IMR-90 (cell line): ENCODE results near the gene SPRED2. TPM values are rescaled to one million over a fixed set of nuclear protein-coding genes. Genes with fewer than 3 reads are reported as not detected.
A peak's percentile ranks its signal among the peaks of the same experiment; 100 is the strongest.

Source experiments
- ATAC-seq: fragments of 200-7000 bp; cut with Tn5 transposase; 2 replicates; pipeline ENCODE4 v1.9.1; 2020; ENCODE audit warnings: low read depth, mild to moderate bottlenecking, moderate library complexity
- BruUV-seq: library from RNA; stranded (reverse); fragments of 400-500 nt; replicated peaks from 2 replicates; lab custom pipeline; 2021; lab: Mats Ljungman, UMichigan
- CTCF ChIA-PET: fragments of 300-600 bp; formaldehyde crosslinking; extraction: SDS; loops from one replicate; lab custom pipeline; 2021; ENCODE audit warnings: antibody characterized with exemption; lab: Yijun Ruan, JAX
- POLR2A ChIA-PET: fragments of 300-600 bp; sonication (Branson Sonifier 250); formaldehyde crosslinking; loops from one replicate; lab custom pipeline; 2022; ENCODE audit warnings: antibody characterized with exemption; ENCODE audit not compliant: unreplicated experiment; lab: Charles Lee
- DNase-seq: peaks from one replicate; pipeline ENCODE4 v3.0.0; 2013
- H2AFZ ChIP-seq: replicated peaks from 2 replicates; pipeline ENCODE3; 2013; ENCODE audit warnings: low read length, mild to moderate bottlenecking; ENCODE audit not compliant: poor library complexity
- H2AK5ac ChIP-seq: 2 replicates; pipeline ENCODE4 v1.6.1; 2013; ENCODE audit warnings: low read depth, low read length, inconsistent platforms
- H2AK9ac ChIP-seq: replicated peaks from 2 replicates; pipeline ENCODE3; 2013; ENCODE audit warnings: mild to moderate bottlenecking, low read depth, low read length, moderate library complexity; ENCODE audit not compliant: poor library complexity
- H2BK120ac ChIP-seq: 2 replicates; pipeline ENCODE4 v1.6.1; 2013; ENCODE audit warnings: low read depth, low read length, inconsistent platforms
- H2BK15ac ChIP-seq: 3 replicates; pipeline ENCODE4 v1.6.1; 2013; ENCODE audit warnings: low read depth, low read length, inconsistent platforms
- H2BK20ac ChIP-seq: 2 replicates; pipeline ENCODE4 v1.6.1; 2013; ENCODE audit warnings: low read depth, mild to moderate bottlenecking, inconsistent platforms, low read length, moderate library complexity
- H2BK5ac ChIP-seq: 2 replicates; pipeline ENCODE4 v1.6.1; 2013; ENCODE audit warnings: mild to moderate bottlenecking, low read depth, low read length, inconsistent platforms; ENCODE audit not compliant: poor library complexity, severe bottlenecking
- H3K14ac ChIP-seq: replicated peaks from 2 replicates; pipeline ENCODE4 v1.6.1; 2013; ENCODE audit warnings: low read depth, low read length, inconsistent platforms
- H3K18ac ChIP-seq: 2 replicates; pipeline ENCODE4 v1.6.1; 2013; ENCODE audit warnings: low read depth, low read length, control low read depth
- H3K23ac ChIP-seq: 2 replicates; pipeline ENCODE4 v1.6.1; 2013; ENCODE audit warnings: low read depth, low read length, inconsistent platforms
- H3K27ac ChIP-seq: 2 replicates; pipeline ENCODE4 v1.5.1; 2013; ENCODE audit warnings: mild to moderate bottlenecking, control low read depth, low read length; ENCODE audit not compliant: insufficient read depth
- H3K27me3 ChIP-seq: 2 replicates; pipeline ENCODE4 v1.6.1; 2013; ENCODE audit warnings: low read length; ENCODE audit not compliant: control insufficient read depth, insufficient read depth
- H3K36me3 ChIP-seq: 2 replicates; pipeline ENCODE4 v1.6.1; 2013; ENCODE audit warnings: low read length, mixed read lengths; ENCODE audit not compliant: control insufficient read depth, insufficient read depth
- H3K4ac ChIP-seq: 2 replicates; pipeline ENCODE4 v1.6.1; 2013; ENCODE audit warnings: low read depth, low read length, inconsistent platforms
- H3K4me1 ChIP-seq: 2 replicates; pipeline ENCODE4 v1.6.1; 2013; ENCODE audit warnings: low read length, mixed read lengths; ENCODE audit not compliant: control insufficient read depth, insufficient read depth
- H3K4me2 ChIP-seq: 2 replicates; pipeline ENCODE4 v1.6.1; 2013; ENCODE audit warnings: low read depth, mild to moderate bottlenecking, control low read depth, low read length, moderate library complexity
- H3K4me3 ChIP-seq: 2 replicates; pipeline ENCODE4 v1.5.1; 2013; ENCODE audit warnings: low read depth, mild to moderate bottlenecking, control low read depth, low read length, moderate library complexity; ENCODE audit not compliant: insufficient read depth
- H3K56ac ChIP-seq: 2 replicates; pipeline ENCODE4 v1.6.1; 2013; ENCODE audit warnings: low read length, inconsistent platforms; ENCODE audit not compliant: insufficient read depth; ENCODE audit errors: extremely low read depth
- H3K79me1 ChIP-seq, 2 experiments: 2 replicates each; pipeline ENCODE4 v1.6.1; 2013; ENCODE audit warnings: low read length in 2 of 2, inconsistent platforms in 1 of 2, low read depth in 1 of 2
- H3K9ac ChIP-seq: 2 replicates; pipeline ENCODE4 v1.6.1; 2013; ENCODE audit warnings: low read depth, low read length, control low read depth
- H3K9me1 ChIP-seq: 2 replicates; pipeline ENCODE4 v1.6.1; 2013; ENCODE audit warnings: low read length, inconsistent platforms; ENCODE audit not compliant: insufficient read depth
- H3K9me3 ChIP-seq: 2 replicates; pipeline ENCODE4 v1.6.1; 2013; ENCODE audit warnings: low read length; ENCODE audit not compliant: control insufficient read depth, insufficient read depth
- H4K20me1 ChIP-seq: 2 replicates; pipeline ENCODE4 v1.6.1; 2013; ENCODE audit warnings: low read length, inconsistent platforms; ENCODE audit not compliant: insufficient read depth
- H4K5ac ChIP-seq: 2 replicates; pipeline ENCODE4 v1.6.1; 2013; ENCODE audit warnings: mild to moderate bottlenecking, low read depth, low read length, control low read depth
- H4K8ac ChIP-seq, 2 experiments: 2 replicates each; pipeline ENCODE4 v1.6.1; 2013; ENCODE audit warnings: low read depth in 2 of 2, low read length in 2 of 2, control low read depth in 1 of 2, inconsistent platforms in 1 of 2
- H4K91ac ChIP-seq: 2 replicates; pipeline ENCODE4 v1.6.1; 2013; ENCODE audit warnings: low read depth, low read length, inconsistent platforms; ENCODE audit not compliant: insufficient read depth
- BHLHE40 ChIP-seq: fragments of 150-350 bp; IDR thresholded peaks from 2 replicates; pipeline ENCODE4 v1.6.1; 2016; ENCODE audit warnings: mild to moderate bottlenecking, low read depth, low read length
- CEBPB ChIP-seq: IDR thresholded peaks from 2 replicates; pipeline ENCODE4 v1.6.1; 2012; ENCODE audit warnings: low read depth, low read length, improper control_type of control experiment
- CHD1 ChIP-seq: IDR thresholded peaks from 2 replicates; pipeline ENCODE4 v1.6.1; 2012; ENCODE audit warnings: low read depth, low read length, improper control_type of control experiment
- CTCF ChIP-seq: conservative IDR thresholded peaks from 2 replicates; pipeline ENCODE4 v1.5.1; 2012; ENCODE audit warnings: mild to moderate bottlenecking, low read depth, low read length, improper control_type of control experiment
- FOS ChIP-seq: fragments of 150-350 bp; IDR thresholded peaks from 2 replicates; pipeline ENCODE4 v1.6.1; 2016; ENCODE audit warnings: low read depth, low read length
- MAFK ChIP-seq: IDR thresholded peaks from 2 replicates; pipeline ENCODE4 v1.6.1; 2012; ENCODE audit warnings: low read depth, low read length, improper control_type of control experiment
- MAZ ChIP-seq: IDR thresholded peaks from 2 replicates; pipeline ENCODE4 v1.6.1; 2012; ENCODE audit warnings: low read depth, mild to moderate bottlenecking, low read length, improper control_type of control experiment, moderate library complexity, borderline replicate concordance
- MXI1 ChIP-seq: IDR thresholded peaks from 2 replicates; pipeline ENCODE4 v1.6.1; 2012; ENCODE audit warnings: low read depth, mild to moderate bottlenecking, low read length, moderate library complexity, borderline replicate concordance
- NFE2L2 ChIP-seq: fragments of 150-350 bp; IDR thresholded peaks from 2 replicates; pipeline ENCODE4 v1.6.1; 2016; ENCODE audit warnings: low read depth, mild to moderate bottlenecking, low read length
- POLR2A ChIP-seq: IDR thresholded peaks from 2 replicates; pipeline ENCODE4 v1.6.1; 2012; ENCODE audit warnings: mild to moderate bottlenecking, low read depth, low read length
- RAD21 ChIP-seq: IDR thresholded peaks from 2 replicates; pipeline ENCODE4 v1.6.1; 2012; ENCODE audit warnings: low read length, improper control_type of control experiment
- RCOR1 ChIP-seq: IDR thresholded peaks from 2 replicates; pipeline ENCODE4 v1.6.1; 2012; ENCODE audit warnings: mild to moderate bottlenecking, low read length, improper control_type of control experiment; ENCODE audit not compliant: insufficient replicate concordance
- RFX5 ChIP-seq: IDR thresholded peaks from 2 replicates; pipeline ENCODE4 v1.8.0; 2012; ENCODE audit warnings: low read depth, mild to moderate bottlenecking, low read length, moderate library complexity
- SMC3 ChIP-seq: fragments of 150-350 bp; IDR thresholded peaks from 2 replicates; pipeline ENCODE4 v1.6.1; 2016; ENCODE audit warnings: low read depth, mild to moderate bottlenecking, antibody characterized with exemption, low read length, moderate library complexity
- WGBS, 2 experiments: methylation state at CpG; one replicate each; pipeline versions ENCODE4 v1.1.5 to v1.1.7; 2013; ENCODE audit warnings: missing lambda C conversion rate in 2 of 2; ENCODE audit not compliant: insufficient read length in 1 of 2; ENCODE audit errors: extremely low coverage in 2 of 2; 5-methylcytosine and 5-hydroxymethylcytosine counted together
- dilution Hi-C: fragments of 300-500 bp; cut with HindIII; formaldehyde crosslinking; loops from one replicate; pipeline ENCODE4 v1.14.3; 2018; ENCODE audit warnings: low sequenced_read_pairs; ENCODE audit not compliant: unreplicated experiment
- in situ Hi-C: fragments of 300-500 bp; cut with MboI; formaldehyde crosslinking; loops from 3 replicates; pipeline ENCODE4 v1.14.3; 2019; ENCODE audit warnings: low sequenced_read_pairs, inconsistent platforms, mixed read lengths
- intact Hi-C: fragments of 100-400 bp; cut with micrococcal nuclease; formaldehyde crosslinking; loops from 2 replicates; pipeline ENCODE4 v1.10.0; 2022
- polyA plus RNA-seq, 3 experiments: library from polyadenylated mRNA; depleted of rRNA; stranded (reverse); fragments of >200 nt; gene quantifications; 2 replicates each; pipeline ENCODE4 v1.2.3, GENCODE V29; 2012; ENCODE audit warnings: low replicate concordance in 1 of 3
- total RNA-seq: library from RNA; depleted of rRNA; stranded (reverse); fragments of >200 nt; gene quantifications from 2 replicates; pipeline ENCODE4 v1.2.3, GENCODE V29; 2012
- TF ChIP-seq, protein P1 (sequence below): fragments of 150-350 bp; IDR thresholded peaks from 2 replicates; pipeline ENCODE4 v1.6.1; 2017; ENCODE audit warnings: mild to moderate bottlenecking, antibody characterized with exemption, low read length, low read depth

The SPRED2 gene
- total and polyA plus RNA-seq, 2 of the 4 experiments (the other 2 are of a cell fraction), result 4.8 to 18.7 TPM

DNA sequence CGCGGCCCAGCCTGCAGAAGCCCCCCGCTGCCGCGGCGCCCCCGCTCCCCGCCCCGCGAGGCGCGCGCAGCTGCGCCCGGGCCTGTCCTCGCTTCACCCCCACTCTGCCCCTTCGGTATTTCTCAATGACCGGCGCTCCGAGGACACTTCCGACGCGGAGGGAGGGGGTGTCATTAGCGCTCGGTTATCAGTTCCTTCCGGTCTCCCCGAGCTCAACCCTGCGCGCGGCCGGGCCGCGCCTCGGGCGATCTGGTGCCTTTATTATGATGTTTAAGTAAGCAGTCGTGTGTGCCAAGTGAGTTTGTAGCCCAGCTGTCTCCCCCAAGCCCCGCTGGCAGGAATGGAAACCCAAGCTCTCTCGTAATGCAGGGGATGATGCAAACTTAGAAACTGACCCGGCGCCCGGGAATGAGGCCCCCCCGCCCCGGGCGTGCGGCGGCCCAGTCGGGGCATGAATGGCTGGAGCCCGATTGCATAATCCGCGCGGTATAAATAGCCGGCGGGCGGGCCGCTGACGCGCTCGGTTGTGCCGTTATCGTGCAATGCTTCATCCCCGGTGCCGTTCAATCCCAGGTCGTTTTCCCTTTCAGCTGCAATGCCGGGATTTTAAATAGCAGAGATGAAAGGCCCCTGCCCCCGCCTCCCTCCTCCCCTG lies 3.9 kb upstream of the SPRED2 start:
- Histone ChIP-seq H2AK9ac (peak overlapping the region; percentile 87), H3K23ac (peak overlapping the region; percentile 86), H2BK120ac (peak overlapping the region; percentile 85), H3K9me1 (no peaks in the 10 kb centered on the region; the same call in 1 of the 2 replicates), H3K4me1 (peaks cover 5% of the 10 kb centered on the region; the same call in 1 of the 2 replicates), H3K27ac (peak overlapping the region; percentile 91), H4K8ac (peak overlapping the region; percentile 82), H3K9ac (peak overlapping the region; percentile 57), H2AK5ac (no peak overlapping the region), H3K4ac (peak overlapping the region; percentile 94), H3K4me2 (peak overlapping the region; percentile 61), H3K14ac (peak overlapping the region; percentile 94), H2BK5ac (peak overlapping the region; percentile 85), H3K36me3 (no peaks in the 10 kb centered on the region), H2AFZ (peak overlapping the region; percentile 91), H3K18ac (peak overlapping the region; percentile 16; the same call in 1 of the 2 replicates), H4K91ac (peak overlapping the region; percentile 76), H4K5ac (peak overlapping the region; percentile 14; the same call in 1 of the 2 replicates), H3K9me3 (no peaks in the 10 kb centered on the region), H3K27me3 (no peaks in the 10 kb centered on the region), H2BK15ac (0 out of 3 replicates have a peak overlapping the region, but pooled peaks have one; percentile 55), H2BK20ac (peak overlapping the region; percentile 11; the same call in 1 of the 2 replicates), H4K20me1 (no peaks in the 10 kb centered on the region), H3K4me3 (peak overlapping the region; percentile 61), H3K79me1 (peaks cover 0 to 7% of the 10 kb centered on the region in 2 experiments; a peak in 1 of 4 replicates), H3K56ac (peak overlapping the region; percentile 69; the same call in 1 of the 2 replicates)
- no TSS peak for BruUV-seq
- ATAC-seq, result peak; percentile 56
- ChIA-PET POLR2A (interaction anchor here (0.5 kb wide), 1 partner anchor 141 kb away, joined by 4 read pairs; no protein-coding TSS in a partner anchor), CTCF (no interaction called here)
- dilution Hi-C loops (no loop called here), intact Hi-C loops (loop anchor here (1.0 to 10.0 kb wide), 3 partner anchors 117 to 371 kb away; no protein-coding TSS in a partner anchor), in situ Hi-C loops (loop anchor here (5.0 kb wide), 1 partner anchor 106 kb away; no protein-coding TSS in a partner anchor)
- peak; percentile 96 for DNase-seq
- 0% methylated on average over 29 of the region's 65 CpGs; no CpG with 5 or more reads in 1 of the 2 experiments for WGBS, 2 experiments
- no peak for TF ChIP-seq MAFK
- peak; percentile 8; the same call in 1 of the 2 replicates for TF ChIP-seq NFE2L2
- TF ChIP-seq BHLHE40, result peak; percentile 77
- no peak; the same call in 1 of the 2 replicates for TF ChIP-seq RAD21
- TF ChIP-seq MAZ, result peak; percentile 88
- peak; percentile 86 for TF ChIP-seq POLR2A
- TF ChIP-seq, protein P1, sequence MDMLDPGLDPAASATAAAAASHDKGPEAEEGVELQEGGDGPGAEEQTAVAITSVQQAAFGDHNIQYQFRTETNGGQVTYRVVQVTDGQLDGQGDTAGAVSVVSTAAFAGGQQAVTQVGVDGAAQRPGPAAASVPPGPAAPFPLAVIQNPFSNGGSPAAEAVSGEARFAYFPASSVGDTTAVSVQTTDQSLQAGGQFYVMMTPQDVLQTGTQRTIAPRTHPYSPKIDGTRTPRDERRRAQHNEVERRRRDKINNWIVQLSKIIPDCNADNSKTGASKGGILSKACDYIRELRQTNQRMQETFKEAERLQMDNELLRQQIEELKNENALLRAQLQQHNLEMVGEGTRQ, result no peak; the same call in 1 of the 2 replicates
- peak; percentile 25; the same call in 1 of the 2 replicates for TF ChIP-seq FOS
- TF ChIP-seq MXI1, result peak; percentile 6; the same call in 1 of the 2 replicates
- TF ChIP-seq RFX5, result no peak; the same call in 1 of the 2 replicates
- TF ChIP-seq SMC3, result peak; percentile 14
- TF ChIP-seq RCOR1, result peak; percentile 16
- no peak for TF ChIP-seq CHD1
- peak; percentile 99 for TF ChIP-seq CEBPB
- TF ChIP-seq CTCF, result no peak
